G401 (cell line): ENCODE measurements around the gene RGS4. TPM values are rescaled to one million over a fixed set of nuclear protein-coding genes. Genes with fewer than 3 reads are reported as not detected.
A peak's percentile ranks its signal among the peaks of the same experiment; 100 is the strongest.
"Not testable (repeated sequence)": the region's sequence is repeated elsewhere in the genome, so short reads cannot be mapped to it uniquely, and the experiment has no call there.

Experiments
- DNase-seq: peaks from one replicate; pipeline ENCODE4 v3.0.0-alpha.2; 2015; ENCODE audit warnings: low spot score
- in situ Hi-C: cut with HindIII; loops from 2 replicates; pipeline ENCODE4 v1.10.0; 2016; ENCODE audit warnings: low sequenced_read_pairs, mixed read lengths
- total RNA-seq: library from RNA; depleted of rRNA; stranded (reverse); fragments of >200 nt; shearing (Covaris generic); gene quantifications from 2 replicates; pipeline ENCODE4 v1.2.3, GENCODE V29; 2014

RGS4 gene
- total RNA-seq, 1 experiment from 2014 or later = 1.9 TPM

GRCh38 chr1:163063610-163064009 lies 5.6 kb upstream of the RGS4 start:
- in situ Hi-C loops = no loop called here
- DNase-seq = no peak

DNA sequence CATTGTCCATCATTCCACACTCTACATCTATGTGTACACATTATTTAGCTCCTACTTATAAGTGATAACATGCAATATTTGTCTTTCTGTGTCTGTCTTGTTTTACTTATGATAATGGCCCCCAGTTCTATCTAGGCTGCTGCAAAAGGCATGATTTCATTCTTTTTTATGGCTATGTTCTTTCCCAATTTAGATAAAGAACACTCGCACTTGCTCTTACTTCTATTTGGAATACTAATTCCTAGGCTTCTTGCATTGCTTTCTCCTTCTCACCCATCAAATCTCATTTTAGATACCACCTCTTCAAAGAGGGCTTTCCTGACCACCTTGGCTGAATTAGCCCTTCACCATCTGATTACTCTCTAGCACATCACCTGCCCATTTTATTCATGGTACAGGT lies 3.0 kb upstream of the RGS4 start:
- in situ Hi-C loops = no loop called here

DNA sequence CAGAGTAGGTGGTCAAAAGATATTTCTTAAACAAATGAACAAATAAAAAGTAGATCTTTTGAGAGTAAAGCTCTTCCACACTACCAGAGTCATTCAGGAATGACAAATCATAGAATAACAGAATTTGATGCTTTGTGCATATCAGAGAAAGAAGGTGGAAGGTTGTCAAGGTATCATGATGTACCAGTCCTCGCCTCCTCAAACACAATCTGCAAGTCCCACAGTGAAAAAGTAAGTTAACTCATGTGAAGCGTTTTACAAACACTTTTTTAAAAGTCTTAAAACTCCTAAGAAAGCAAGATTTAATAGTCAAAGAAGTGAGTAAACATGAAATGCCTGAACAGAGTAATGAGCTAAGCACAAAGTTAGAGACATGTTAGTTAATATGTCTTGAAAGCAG lies 2.5 kb upstream of the RGS4 start:
- in situ Hi-C loops = no loop called here
- DNase-seq = no peak

More for the DNA sequence above, 3.0 kb upstream of the RGS4 start:
- DNase-seq = no peak

DNA sequence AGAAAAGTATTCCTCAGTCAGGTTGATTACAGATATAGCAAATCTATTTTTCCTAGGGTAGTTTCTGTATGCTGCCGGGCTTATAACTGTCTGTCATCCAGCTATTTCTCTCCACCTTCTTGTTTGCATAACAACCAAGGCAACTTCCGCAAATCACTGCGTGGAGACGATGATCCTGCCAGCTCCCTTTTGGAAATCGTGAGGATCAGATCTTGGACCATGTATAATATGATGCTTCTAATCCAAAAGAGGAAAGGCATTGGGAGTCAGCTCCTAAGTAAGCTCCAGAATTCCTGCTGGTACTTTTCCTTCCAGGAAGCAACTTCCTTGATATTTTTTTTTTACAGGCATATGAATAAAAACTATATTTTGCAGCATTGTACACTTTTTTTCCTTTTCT lies 445 bp upstream of the RGS4 start:
- peak; percentile 5 for DNase-seq
- in situ Hi-C loops = no loop called here

DNA sequence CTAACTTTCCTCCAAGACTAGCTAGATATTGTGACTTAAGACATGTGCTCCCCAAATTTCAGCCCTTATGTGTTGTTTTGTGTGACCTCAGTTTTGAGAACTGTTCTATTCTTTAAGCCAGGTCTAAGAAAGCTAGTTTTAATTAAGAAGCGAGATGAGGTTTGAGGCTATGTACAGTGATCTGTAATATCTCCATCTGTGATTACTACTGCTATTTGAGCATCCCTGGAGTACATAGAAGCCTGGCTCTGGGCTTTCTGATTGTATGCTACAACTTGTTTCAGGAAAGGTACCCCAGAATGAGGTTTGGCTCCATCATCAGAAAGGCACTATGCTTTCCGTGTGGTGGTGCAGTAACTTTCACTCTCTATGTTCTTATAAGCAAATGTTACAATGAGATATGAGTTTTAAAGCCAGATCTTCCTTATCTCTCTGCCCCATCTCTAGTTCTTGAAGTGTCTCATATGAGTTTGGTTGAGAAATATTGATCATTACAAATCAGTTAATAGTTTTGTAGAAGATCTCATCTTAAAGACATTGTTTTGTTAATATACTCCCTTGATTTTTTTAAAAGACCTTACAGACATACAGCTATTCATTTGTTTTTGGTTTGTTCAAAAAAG lies 605 bp downstream of the RGS4 start:
- in situ Hi-C loops = no loop called here

DNA sequence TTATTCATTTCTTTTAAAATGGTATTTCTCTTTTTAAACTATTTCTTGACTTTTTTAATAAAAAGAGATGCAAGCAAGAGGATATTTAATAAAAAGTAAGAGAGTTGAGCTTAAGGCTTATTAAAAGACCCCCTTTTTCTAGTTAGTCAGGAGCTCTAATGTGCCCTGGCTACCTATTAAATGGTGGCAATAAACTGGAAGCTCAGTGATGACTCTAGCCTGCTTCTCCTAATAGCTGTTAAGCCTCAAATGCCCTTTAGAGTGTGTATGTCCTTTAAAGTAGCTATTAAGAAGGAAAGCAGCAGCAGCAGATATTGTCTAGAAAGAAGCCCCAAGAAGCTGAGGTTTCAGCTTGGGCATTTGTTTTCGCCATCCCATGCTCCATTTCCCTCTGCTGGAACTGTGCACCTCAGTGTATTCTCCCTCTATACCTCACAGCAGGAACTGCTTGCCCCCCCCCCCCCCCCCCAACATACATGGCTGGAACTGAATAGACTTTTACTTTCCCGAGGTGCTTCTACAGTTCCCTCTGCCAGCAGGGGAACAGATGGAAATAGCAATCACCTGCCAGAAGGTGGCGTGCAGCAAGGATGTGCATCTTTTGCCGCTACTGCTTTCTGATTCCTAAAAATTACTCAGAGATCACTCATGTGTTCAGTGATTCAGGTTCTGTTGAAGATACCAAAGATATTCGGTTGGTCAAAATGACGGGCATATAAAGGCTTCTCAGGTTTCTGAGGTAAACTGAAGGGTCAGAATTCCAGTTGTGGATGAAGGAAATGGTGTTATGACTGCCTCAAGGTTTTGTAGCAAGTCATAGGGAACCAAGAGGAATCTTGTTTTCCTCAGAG lies 2.5 kb downstream of the RGS4 start:
- peak; percentile 29 for DNase-seq
- in situ Hi-C loops = no loop called here

More for the DNA sequence above, 605 bp downstream of the RGS4 start:
- DNase-seq = no peak

DNA sequence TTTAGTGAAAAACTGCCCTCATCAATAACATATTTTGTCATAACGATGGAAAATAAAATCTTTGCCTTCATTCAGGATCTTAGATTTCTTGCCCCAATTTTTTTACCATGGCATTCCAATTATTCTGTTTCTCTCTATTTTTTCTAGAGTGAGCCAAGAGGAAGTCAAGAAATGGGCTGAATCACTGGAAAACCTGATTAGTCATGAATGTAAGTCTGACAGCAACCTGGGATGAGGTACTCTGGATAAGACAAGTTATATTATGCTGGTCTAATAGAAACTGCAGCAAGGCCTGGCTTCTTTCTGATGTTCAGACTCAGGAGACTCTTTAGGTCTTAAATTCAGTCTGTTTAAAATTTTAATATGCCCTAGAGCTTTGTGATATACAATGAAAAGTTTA lies 3.5 kb downstream of the RGS4 start:
- in situ Hi-C loops = no loop called here
- DNase-seq = no peak

DNA sequence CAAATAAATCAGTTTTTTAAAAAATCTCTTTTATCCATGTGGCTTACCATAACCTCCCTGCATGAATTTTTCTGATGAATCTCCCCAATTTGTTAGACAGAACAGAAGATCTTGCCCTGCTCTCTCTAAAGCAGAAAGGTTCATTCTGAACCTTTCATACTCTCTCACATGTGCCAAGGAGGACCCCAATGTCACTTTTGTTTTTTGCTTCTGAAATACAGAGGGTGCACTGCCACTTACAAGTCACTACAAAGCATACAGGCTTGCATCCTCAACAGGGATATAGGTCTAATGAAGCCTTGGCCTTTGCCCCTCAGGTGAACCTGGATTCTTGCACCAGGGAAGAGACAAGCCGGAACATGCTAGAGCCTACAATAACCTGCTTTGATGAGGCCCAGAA lies 4.8 kb downstream of the RGS4 start:
- no peak for DNase-seq
- in situ Hi-C loops = no loop called here

DNA sequence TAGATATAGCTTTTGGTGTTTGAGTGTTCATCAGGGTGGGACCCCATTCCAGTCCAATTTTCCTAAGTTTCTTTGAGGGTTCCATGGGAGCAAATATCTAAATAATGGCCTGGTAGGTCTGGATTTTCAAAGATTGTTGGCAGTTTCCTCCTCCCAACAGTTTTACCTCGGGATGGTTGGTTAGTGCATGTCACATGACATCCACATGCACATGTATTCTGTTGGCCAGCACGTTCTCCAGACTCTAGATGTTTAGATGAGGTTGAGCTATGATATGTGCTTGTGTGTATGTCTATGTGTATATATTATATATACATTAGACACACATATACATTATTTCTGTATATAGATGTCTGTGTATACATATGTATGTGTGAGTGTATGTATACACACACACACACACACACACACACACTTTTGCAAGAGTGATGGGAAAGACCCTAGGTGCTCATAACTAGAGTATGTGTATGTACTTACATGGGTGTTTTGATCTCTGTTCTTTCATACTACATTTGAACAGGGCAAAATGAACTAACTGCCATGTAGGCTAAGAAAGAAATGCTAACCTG lies 5.6 kb downstream of the RGS4 start:
- no peak for DNase-seq
- in situ Hi-C loops = no loop called here

DNA sequence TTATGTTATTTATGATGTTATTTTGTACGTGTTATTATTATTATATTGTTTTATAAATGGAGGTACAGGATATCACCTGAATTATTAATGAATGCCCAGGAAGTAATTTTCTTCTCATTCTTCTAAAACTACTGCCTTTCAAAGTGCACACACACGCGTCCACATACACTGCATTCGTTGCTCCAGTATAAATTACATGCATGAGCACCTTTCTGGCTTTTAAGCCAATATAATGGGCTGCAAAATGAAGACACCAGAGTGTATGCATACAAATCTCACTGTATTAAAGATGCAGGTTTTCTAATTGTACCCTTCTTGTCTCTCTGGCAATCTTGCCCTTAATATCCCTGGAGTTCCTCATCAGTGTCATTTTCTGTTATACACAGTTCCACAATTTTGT lies 6.9 kb downstream of the RGS4 start:
- DNase-seq = no peak
- in situ Hi-C loops = no loop called here

DNA sequence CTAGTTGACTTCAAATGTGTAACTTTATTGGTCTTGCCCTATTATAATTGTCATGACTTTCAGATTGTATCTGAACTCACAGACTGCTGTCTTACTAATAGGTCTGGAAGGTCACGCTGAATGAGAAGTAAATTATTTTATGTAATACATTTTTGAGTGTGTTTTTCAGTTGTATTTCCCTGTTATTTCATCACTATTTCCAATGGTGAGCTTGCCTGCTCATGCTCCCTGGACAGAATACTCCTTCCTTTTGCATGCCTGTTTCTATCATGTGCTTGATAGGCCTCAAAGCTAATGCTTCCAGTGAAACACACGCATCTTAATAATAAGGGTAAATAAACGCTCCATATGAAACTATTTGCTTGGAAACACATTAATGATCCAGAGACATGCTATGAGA lies 7.3 kb downstream of the RGS4 start:
- no peak for DNase-seq
- in situ Hi-C loops = no loop called here

DNA sequence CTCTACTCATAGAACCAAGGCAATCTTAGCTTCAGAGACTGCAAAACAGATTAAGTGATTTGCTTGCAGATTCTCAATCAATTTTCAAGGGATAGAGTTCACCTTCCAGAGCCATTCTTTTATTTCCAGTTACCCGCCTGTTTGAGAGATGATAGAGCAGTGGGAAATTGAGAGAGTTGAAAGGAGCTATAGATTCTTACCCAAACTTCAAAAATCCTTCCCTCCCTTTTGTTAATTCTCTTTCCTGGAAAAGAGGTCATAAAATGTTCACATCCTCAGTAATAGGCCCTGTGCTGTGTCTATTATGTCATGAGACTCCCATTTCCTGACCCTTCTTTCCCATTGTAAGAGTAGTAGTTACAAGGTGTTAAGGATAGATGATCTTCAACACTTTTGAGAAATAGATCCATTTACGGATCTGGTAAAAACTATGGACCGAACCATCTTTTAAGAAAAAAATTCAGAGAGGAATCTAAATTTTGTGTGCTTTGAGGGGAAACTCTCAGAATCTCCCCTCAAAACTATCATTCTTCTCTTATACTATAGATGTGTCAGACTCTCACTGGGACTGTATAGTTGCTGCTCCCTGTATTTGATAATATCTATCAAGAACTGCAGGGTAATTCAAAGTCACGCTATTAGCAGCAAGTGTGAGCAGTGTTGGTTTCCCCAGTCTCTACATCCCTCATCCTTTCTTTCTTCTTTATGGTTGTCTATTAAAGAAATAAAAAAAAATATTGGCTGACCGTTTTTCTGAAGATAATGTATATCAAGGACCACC lies 8.0 kb downstream of the RGS4 start:
- DNase-seq = no peak
- in situ Hi-C loops = no loop called here

DNA sequence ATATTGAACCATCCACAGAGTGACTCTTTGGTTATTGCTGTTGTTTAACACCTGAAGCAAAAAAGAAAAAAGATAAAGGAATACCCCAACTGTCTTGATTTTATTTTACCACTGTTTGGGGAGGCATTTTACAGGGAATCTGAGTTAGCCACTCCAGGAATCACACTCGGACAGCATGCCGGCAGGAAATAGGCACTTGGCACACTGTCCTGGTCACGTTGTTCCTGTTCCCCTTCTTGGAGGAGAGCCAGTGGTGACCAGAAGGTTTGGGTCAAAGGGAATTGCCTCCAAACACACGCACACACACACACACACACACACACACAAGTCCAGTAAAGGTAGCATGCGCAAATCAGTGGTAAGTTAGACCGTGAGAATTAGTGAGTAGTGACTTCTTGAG lies 13.8 kb downstream of the RGS4 start:
- in situ Hi-C loops = no loop called here
- no peak for DNase-seq

- no peak for DNase-seq
- in situ Hi-C loops = no loop called here
These were observed 14.5 kb downstream of the RGS4 start for GRCh38 chr1:163083690-163084089.

DNA sequence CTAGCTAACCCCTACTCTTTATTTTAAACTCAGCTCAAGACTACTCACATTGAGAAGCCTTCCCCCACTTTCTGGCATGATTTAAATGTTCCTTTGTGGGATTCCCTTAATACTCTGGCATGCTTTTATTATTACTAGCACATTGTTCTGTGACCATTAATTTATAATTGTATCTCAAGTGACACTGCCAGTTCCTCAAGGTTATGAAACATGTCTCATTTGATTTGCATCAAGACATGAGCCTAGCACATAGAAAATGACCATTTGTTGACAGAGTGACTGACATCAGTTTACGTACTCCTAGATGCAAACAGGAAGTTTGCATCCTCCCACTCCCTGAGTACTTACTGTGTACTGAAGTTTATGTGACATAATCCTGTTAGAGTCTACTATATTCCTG lies 15.2 kb downstream of the RGS4 start:
- DNase-seq = no peak

DNA sequence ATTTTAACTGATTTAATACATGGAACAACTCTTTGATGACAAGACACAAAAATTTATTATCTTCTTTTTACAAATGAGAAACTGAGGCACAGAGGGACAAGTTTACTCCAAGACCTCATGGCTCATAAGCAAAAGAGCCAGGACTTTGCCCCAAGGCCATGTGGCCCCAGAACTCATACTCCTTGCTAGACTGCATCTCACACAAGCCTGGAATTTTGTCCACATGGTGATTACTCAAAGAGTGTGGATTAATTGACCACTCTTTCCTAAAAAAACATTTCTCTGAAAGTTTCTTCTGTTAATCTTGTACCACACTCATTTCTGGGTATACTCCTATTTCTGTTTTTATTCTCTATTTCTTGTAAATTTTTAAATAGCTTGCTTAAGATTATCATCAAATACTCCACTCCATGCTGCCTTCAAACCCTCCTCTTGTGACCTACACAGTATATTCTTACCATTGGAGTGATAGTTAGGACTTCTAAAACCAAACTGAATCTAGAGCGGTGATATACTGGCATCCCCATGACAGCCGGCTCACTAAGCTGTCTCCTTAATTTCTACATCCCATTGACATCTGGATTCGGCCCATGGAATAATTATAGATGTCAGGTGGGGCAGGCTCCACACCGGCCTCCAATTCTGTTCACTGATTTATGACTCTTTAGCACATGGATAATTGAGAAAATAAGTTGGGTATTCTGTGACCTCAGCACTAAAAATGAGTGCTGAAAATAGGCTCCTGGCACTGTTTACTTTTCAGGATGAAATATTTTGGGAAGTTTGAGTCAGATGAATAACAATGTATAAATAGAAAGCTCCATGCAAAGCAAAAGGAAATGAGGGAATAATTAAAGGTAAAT lies 16.1 kb downstream of the RGS4 start:
- no peak for DNase-seq
- in situ Hi-C loops = no loop called here

More for the DNA sequence above, 15.2 kb downstream of the RGS4 start:
- in situ Hi-C loops = no loop called here

GRCh38 chr1:163085904-163086268 lies 16.7 kb downstream of the RGS4 start:
- no peak for DNase-seq
- in situ Hi-C loops = no loop called here

GRCh38 chr1:163089117-163089516 lies 20.0 kb downstream of the RGS4 start:
- in situ Hi-C loops, DNase-seq: not testable (repeated sequence)
